ENCODE data around the gene MICAL2. TPM values are rescaled to one million over a fixed set of nuclear protein-coding genes. Genes with fewer than 3 reads are reported as not detected.

The MICAL2 gene
- total RNA-seq, 1 donor from 2014 or later, result 197 TPM

- H3K4me3 ChIP-seq, result no peak overlapping the region
- no peaks in the 10 kb centered on the region for H3K27me3 ChIP-seq
- TF ChIP-seq CTCF (IDR thresholded peaks at IDR 0.05), result no peak
- peaks cover 4% of the 10 kb centered on the region for H3K9me3 ChIP-seq
- no peaks in the 10 kb centered on the region for H3K36me3 ChIP-seq
- intact Hi-C loops (cut with DNase I), result no loop called here
- H3K4me1 ChIP-seq, result no peaks in the 10 kb centered on the region
- no peak overlapping the region for H3K27ac ChIP-seq
- ATAC-seq (no peak), DNase-seq (no peak)
These were observed 193.2 kb downstream of the MICAL2 start for GRCh38 chr11:12303421-12304149.

GRCh38 chr11:12306830-12307229, 196.4 kb downstream of the MICAL2 start:
- ATAC-seq (no peak), DNase-seq (no peak)
- no peaks in the 10 kb centered on the region for H3K27me3 ChIP-seq
- no peaks in the 10 kb centered on the region for H3K9me3 ChIP-seq
- H3K4me3 ChIP-seq, result no peak overlapping the region
- no peak for TF ChIP-seq CTCF (IDR thresholded peaks at IDR 0.05)
- no peaks in the 10 kb centered on the region for H3K4me1 ChIP-seq
- no peak overlapping the region for H3K27ac ChIP-seq
- H3K36me3 ChIP-seq, result no peaks in the 10 kb centered on the region
- intact Hi-C loops (cut with DNase I), result no loop called here

GRCh38 chr11:12312132-12312531, 201.7 kb downstream of the MICAL2 start:
- no peaks in the 10 kb centered on the region for H3K4me1 ChIP-seq
- no peak overlapping the region for H3K27ac ChIP-seq
- no peaks in the 10 kb centered on the region for H3K27me3 ChIP-seq
- no peaks in the 10 kb centered on the region for H3K9me3 ChIP-seq
- H3K36me3 ChIP-seq, result no peaks in the 10 kb centered on the region
- TF ChIP-seq CTCF (IDR thresholded peaks at IDR 0.05), result no peak
- ATAC-seq (no peak), DNase-seq (no peak)
- no peak overlapping the region for H3K4me3 ChIP-seq
- intact Hi-C loops (cut with DNase I), result no loop called here

Small RNA genes within 50 kb of the gene (microRNA-seq; reads per million reads assigned to microRNA genes)
- not detected for gene MIR6124 (ENCODE audit: borderline microRNAs expressed)

Other genes with a start within 250 kb of the MICAL2 start
- 217 TPM for gene DKK3, start 102.0 kb upstream of the MICAL2 start, total RNA-seq

Measured in upper lobe of right lung (tissue), 1 donor.